ENCODE measurements around the gene ITGA7.

GRCh38 chr12:55708695-55709233 is 1.1 kb upstream of the ITGA7 start:
- TF ChIP-seq CTCF (conservative IDR thresholded peaks at IDR 0.05) (no peak), EZH2 (IDR thresholded peaks at IDR 0.05; ENCODE audit: low read depth) (no peak)

All from PC-9 (cell line).